Thyroid gland (tissue), 4 donors: ENCODE data around the gene CLIP4.

Source experiments
- POLR2A ChIP-seq, 2 donors: fragments of 450-650 bp; IDR thresholded peaks; one replicate each; pipeline ENCODE4 v1.6.1; 2017; ENCODE audit warnings: antibody characterized with exemption in 2 of 2, mild to moderate bottlenecking in 2 of 2, moderate library complexity in 1 of 2
- TF ChIP-seq, protein P1 (sequence below), 6 experiments: fragments of 200-600 bp in 3 of 6; fragments of 450-650 bp in 3 of 6; sonication (generic) in 3 of 6; IDR thresholded peaks; one replicate each; pipeline ENCODE4 v1.5.1; 2016 to 2019; ENCODE audit warnings: antibody characterized with exemption in 6 of 6, mild to moderate bottlenecking in 2 of 6, inconsistent platforms in 1 of 6, moderate library complexity in 1 of 6

DNA sequence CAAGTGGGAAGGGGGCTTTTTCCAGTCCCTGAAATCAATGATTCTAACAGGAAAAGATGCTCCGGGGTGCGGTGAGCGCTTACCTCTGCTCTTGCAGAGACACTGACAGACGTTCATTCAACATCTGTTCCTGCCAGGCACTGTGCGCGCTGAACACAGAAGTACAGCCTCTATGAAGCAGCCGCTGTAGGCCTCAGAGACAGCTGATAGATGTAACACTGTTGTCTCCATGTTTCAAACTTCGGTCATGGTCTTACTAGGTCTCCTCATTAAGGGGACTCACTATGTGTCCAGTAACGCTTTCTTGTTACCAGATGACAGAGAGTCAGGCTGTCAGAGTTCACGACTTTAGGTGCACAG is 649 bp upstream of the CLIP4 start:
- TF ChIP-seq, protein P1, sequence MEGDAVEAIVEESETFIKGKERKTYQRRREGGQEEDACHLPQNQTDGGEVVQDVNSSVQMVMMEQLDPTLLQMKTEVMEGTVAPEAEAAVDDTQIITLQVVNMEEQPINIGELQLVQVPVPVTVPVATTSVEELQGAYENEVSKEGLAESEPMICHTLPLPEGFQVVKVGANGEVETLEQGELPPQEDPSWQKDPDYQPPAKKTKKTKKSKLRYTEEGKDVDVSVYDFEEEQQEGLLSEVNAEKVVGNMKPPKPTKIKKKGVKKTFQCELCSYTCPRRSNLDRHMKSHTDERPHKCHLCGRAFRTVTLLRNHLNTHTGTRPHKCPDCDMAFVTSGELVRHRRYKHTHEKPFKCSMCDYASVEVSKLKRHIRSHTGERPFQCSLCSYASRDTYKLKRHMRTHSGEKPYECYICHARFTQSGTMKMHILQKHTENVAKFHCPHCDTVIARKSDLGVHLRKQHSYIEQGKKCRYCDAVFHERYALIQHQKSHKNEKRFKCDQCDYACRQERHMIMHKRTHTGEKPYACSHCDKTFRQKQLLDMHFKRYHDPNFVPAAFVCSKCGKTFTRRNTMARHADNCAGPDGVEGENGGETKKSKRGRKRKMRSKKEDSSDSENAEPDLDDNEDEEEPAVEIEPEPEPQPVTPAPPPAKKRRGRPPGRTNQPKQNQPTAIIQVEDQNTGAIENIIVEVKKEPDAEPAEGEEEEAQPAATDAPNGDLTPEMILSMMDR (IDR thresholded peaks at IDR 0.05), result no peak
- no peak for TF ChIP-seq POLR2A (IDR thresholded peaks at IDR 0.05)
